HG02610 (cell line): Measurements from ENCODE around the gene RABL6.
"Not testable (repeated sequence)": the region's sequence is repeated elsewhere in the genome, so short reads cannot be mapped to it uniquely, and the experiment has no call there.

Experiments
- ATAC-seq: cut with Tn5 transposase; IDR thresholded peaks from one replicate; pipeline ENCODE4 v1.9.1; 2021; ENCODE audit warnings: mild to moderate bottlenecking, moderate library complexity; ENCODE audit not compliant: unreplicated experiment

Gene RABL6

DNA sequence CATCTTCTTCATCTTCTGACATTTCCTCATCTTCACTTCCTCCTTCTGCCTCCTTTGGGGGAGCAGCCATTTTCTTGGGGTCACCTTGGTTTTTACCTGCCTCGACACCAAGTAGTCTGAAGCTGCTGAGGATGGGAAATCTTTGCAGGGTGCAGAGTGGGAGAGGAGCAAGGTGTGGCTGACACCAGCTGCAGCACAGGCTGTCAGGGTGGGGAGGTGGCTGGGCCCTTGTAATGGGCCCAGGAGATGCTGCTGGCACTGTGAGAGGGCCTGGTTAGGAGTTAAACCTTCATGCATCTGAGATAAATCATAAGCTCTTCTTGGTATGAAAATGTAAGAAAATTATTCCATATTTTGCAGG lies 7.7 kb downstream of the RABL6 start:
- no peak for ATAC-seq

DNA sequence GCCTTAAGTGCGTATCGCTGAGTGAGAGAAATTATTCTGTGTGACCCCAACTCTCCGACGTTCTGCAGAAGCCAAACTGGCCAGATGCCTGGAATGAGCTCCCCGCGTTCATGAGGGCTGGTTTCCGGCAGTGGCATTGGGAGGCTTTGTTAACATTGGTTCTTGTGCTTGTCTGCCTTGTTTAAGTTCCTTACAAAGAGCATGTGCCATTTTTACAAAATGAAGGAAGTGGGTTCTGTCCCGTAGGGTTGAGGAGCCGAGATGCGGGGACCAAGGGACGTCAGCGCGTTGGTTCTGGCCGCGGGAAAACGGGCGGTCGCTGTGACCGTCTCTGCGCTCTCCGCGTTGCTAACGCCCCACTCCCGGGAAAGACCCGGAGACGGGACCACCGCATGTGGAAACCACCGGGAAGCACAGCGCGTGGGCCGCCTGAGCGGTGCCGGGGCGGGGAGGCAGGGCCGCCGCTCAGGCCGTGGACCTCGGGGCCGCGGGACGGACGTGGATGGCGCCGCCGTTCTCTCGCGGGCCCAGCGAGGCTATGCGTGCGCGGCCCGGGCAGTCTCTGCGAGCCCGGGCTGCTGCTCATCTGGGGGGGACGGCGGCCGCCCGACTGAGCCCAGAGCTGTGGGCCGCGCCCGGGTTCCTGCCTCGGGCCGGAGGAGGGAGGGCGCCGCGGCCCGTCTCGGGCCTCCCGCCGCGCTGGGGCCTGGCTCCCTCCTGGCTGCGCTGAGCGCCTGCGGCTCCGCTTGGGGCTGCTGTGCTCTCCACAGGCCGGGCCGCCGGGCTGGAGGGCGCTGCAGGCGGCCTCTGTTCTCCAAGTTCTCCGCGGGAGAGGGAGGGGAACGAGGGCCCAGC lies 13.4 kb downstream of the RABL6 start:
- ATAC-seq = no peak

DNA sequence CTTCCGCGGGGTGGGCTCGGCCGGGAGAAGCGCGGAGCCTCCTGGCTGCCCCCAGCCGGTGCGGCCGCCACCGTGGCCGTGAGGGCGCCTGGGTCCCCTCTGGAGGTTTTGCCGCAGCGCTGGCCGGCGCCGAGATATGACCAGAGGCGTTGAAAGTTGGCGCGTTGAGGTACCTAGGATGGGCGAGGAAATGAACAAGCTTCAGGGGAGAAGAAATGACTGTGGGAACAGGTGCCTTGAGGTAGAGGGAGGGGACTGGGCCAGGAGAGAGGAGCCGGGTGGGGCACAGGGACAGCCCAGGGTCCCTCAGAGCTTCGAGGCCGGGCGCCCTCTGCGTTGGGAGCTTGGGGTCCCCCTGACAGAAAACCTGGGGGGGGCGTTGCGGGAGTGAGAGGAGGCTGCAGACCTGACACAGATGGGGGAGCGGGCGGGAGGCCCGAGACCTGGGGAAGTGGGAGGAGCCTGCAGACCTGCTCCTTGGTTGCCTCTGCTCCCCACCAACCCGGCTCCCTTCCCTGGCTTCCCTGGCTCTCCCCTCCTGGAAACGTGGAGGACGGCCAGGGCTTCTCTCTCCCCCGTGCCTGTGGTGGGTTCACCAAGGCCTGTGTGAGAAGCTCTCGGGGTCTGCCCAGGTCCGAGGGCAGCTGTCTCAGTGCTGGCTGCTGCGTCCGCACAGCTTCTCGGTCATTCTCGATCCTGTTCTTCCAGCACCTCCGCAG lies 14.2 kb downstream of the RABL6 start:
- ATAC-seq = no peak

DNA sequence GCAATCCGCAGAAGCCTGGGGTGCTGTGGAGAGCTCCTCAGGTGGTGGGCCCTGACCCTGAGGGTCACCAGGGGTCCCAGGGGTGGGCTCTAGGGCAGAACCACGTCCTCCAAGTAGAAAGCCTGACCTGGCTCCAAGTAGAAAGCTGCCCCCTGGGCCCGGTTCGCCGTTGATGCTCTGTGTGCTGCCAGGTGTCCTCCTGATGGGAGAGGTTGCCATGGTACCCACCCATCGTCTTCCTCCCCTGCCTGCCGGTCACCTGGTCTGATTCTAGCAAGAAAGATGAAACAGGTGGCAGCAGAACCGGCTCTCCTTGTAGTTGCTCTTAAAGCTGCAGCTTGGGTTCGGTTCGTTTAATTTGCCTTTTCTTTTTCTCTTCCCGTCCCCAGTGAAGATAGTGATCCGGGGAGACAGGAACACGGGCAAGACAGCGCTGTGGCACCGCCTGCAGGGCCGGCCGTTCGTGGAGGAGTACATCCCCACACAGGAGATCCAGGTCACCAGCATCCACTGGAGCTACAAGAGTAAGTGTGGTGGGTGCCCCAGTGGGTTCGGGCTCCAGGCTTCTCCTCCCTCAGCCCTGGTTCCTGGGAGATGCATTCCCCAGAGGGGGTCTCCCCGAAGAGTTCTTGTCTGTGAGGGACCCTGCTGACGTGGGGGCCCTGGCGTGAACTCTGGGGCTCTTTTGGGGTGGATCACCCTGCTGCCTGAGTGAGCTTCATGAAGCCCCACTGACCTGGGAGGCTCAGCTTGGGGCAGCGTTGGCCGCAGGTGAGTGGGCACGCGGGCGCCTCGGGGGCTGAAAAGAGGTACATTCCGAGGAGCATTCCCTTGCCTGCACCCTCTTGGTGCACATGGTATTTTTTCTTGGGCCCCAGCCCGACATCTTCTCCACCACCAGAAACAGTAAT lies 15.6 kb downstream of the RABL6 start:
- ATAC-seq = no peak

DNA sequence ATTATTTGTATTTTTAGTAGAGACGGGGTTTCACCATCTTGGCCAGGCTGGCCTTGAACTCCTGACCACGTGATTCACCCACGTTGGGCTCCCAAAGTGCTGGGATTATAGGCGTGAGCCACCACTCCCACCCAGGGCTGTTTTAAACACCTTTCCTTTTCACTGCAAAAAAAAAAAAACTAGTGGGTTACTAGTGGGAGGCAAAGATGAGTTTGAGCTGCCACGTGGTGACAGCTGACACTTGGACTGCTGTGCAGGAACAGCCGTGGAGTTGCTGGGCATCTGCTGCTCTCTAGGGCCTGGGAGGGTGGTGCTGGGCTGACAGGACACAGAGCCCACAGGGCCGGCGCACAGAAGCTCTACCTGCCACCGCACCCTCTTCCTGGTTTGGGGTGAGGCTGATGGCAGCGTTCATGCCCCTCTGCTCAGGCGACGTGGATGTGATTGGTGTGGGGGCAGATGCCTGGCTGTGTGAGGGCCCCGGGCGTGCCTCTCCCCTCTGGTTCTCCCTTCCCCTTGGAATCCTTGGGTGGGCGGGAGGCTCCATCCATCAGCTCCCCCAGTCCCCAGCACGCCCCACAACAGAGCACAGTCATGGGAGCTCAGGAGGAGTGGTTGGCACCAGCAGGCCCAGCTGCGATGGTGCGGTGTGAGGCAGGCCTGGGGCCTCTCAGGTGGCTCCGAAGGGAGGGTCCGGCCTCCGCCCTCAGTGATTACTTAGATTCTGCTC lies 16.9 kb downstream of the RABL6 start:
- no peak for ATAC-seq

DNA sequence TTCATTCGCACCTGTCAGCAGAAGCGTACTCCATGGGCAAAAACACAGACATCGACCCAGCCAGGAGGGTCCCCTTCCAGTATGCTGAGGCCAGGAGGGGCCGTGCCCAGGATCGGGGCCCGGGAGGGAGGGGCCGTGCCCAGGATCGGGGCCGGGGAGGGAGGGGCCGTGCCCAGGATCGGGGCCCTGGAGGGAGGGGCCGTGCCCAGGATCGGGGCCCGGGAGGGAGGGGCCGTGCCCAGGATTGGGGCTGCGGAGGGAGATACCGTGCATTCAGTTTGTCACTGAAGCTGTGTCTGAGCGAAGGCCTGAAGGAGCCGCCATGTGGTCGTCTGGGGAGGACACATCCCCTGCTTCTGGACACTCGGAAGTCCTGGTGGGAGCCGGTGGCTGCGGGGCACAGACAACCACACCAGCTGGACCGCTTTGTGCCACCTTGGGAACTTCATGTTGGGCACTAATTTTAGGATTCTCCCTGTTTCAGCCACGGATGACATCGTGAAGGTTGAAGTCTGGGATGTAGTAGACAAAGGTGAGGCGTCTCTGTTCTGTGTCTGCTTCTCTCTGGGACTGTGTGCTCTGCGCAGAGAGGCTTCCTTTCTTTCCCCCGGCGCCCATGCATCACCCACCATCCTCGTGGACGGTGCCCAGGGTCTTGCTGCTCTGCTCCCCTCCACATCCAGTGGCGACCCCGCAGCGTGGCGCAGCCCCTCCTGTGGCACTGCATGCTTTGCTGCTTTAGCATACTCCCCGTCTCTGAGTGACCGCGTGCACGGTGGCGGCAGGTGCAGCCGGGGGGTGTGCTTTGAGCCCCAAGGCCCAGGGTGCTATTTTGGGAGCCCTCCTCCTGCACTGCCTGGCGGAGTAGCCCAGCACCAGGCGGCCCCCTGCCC lies 17.8 kb downstream of the RABL6 start:
- ATAC-seq = no peak

DNA sequence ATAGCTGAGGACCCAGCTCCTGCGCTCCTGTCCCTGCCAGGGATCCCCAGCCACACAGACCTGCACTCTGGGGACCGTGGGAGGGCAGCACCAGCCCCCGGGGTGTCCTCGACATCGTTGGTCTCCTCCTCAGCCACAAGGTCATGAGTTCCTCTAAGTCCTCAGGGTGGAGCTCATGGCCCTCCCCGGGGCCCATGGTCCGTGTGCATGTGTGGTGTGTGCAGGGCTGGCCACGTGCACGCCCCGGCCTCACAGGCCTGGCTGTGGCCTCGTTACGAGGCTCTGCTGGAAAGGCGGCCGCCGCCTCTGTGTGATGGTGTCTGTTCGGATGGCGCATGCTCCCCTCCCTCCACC lies 18.4 kb downstream of the RABL6 start:
- ATAC-seq = no peak

DNA sequence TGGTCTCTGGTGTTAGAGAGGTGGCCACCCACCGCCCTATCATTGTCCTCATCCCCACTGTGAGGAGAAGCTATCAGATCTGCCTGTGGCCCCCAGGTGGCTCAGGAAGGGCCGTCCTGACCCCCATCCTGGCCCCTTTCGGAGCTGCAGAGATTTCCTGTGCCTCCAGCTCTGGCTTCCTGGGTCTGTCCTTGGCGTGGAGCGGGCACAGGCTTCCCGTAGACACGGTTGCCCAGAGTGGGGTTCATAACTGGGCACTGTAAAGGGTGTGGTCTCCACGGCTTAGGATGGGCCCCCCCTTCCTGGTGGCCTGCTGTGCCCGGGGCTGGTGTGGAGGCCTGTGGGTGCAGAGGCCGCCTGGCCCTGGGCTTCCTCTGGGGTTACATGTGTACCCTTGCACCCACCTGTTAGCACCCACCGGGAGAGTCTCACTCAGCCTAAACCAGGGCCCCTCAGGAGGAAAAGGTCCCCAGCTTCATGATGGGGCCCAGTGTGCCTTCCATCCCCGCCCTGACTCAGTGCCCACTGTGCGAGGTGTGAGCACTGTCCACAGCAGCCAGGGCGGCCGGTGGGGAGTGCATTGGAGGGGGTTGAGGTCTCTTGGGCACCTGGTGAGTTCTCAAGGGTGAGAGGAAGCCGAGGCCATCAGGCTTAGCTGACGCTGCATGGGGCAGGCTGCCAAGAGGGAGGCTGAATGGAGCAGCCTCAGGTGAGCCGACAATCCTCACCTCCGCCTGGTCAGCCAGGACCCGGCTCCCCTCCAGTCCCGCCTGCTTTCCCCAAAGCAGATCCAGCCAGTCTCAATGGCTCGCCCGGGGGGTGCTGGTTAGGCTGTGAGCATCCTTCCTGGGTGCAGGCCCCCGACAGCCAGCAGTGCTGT lies 19.2 kb downstream of the RABL6 start:
- ATAC-seq = no peak

DNA sequence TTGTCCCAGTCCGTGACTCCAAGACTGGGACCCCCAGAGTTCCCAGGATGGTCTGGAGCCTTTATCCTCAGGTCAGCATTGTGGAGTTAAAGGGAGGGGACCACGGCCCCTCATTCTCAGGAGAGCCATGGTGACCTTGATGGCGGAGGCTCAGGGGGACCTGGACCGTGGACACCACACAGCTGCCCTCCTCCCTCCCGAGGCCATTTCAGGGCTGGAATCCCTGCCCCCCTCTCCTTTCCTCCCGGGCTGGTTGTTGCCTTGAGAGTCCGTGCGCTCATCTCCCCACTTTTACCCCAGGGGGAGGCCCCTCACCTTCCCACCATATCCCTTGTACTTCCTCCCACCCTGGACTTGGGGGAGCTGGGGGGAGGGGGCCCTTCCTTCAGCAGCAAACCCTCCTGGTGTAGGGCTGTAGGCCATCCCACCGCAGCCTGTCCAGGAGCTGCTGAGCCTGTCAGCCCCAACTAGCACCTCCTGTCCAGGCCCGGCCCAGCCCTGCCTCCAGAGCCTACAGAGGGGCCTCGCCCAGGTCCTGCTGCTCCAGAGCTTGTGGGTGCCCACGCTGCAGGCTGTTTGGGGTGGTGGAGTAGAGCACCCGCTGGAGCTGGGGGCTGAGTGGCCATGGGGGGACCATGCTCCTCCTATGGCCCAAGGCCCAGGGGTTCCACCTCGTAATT lies 20.2 kb downstream of the RABL6 start:
- no peak for ATAC-seq

DNA sequence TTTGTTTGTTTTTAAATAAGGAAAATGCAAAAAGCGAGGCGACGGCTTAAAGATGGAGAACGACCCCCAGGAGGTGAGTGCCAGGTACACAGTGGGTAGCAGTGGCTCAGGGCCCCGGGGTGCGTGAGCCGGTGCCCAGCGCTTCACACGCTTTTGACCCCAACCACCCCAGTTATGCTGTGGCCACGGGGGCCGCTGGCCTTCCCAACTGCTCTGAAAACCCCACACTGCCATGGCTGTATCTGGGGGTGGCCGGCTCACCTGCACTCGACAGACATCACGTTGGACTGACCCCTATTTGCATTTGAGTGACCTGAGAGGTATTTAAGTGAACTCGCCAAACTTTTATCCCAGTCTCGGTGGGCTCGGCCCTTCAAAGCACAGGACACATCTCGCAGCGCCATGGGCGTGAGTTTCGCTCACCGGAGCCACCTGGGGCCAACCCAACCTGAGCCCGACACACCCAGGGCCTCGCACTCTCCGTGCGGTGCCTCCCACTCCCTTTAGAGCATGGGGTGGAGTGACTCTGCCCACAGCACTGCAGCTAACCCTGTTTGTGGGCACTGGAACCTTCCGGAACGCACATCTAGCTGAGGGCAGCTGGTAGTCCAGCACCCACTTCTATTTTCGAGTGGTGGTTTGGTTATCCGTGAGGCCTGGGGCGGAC lies 20.9 kb downstream of the RABL6 start:
- no peak for ATAC-seq

DNA sequence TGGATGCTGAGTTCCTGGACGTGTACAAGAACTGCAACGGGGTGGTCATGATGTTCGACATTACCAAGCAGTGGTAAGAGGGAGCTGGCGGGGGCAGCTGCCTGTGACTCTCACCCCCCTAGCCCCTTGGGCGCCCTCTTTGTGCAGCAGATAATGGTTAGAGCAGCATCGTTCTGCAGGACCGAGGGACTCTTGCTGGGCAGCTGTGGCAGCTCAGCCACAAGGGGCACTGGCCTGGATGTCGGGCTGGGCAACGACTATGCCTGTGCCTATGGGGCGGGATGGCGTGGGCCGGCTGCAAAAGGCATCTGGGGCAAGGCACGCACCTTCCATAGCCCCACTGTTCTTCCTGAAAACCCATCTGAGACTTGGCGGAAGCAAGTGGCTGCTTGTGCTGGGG lies 21.7 kb downstream of the RABL6 start:
- no peak for ATAC-seq

DNA sequence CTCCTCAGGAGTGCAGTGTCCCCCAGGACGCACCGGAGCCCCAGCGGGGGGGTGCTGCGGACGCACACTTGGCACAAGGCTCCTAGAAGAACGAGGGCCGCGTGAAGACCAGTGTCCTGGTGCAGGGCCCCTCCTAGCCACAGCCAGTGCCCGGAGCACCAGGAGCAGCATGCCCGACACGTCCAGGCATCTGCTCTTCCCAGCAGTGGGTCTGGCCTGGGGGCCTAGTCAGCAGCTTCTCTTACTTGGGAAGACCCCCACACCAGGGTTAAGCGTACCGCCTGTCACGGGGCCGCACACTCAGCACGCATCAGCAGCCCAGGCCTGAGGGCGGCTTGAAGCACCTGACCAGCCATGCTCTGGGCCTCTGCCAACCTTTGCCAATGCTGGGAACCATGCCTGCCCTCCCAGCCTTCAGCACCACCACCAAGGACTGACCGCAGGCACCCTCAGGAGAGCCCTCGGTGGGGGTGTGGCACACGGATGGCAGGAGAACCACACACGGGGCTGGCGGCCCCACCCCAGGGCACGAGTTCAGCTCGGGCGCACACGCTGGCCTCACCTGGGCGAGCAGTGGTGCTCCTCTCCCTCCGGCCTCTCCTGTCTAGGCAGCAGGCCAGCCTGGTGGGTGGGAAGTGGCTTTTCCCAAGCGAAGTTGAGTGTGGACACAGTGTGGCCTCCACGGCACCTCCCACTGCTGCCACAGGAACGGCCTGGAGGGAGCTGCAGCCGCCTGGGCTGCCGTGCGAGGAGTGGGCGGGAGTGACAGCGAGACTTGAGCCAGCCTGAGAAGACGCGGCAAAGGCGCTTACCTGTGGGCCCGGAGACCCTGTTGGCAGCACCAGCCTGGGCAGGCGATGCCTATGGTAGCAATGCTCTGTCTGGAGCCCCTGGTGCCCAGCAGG lies 22.5 kb downstream of the RABL6 start:
- no peak for ATAC-seq

DNA sequence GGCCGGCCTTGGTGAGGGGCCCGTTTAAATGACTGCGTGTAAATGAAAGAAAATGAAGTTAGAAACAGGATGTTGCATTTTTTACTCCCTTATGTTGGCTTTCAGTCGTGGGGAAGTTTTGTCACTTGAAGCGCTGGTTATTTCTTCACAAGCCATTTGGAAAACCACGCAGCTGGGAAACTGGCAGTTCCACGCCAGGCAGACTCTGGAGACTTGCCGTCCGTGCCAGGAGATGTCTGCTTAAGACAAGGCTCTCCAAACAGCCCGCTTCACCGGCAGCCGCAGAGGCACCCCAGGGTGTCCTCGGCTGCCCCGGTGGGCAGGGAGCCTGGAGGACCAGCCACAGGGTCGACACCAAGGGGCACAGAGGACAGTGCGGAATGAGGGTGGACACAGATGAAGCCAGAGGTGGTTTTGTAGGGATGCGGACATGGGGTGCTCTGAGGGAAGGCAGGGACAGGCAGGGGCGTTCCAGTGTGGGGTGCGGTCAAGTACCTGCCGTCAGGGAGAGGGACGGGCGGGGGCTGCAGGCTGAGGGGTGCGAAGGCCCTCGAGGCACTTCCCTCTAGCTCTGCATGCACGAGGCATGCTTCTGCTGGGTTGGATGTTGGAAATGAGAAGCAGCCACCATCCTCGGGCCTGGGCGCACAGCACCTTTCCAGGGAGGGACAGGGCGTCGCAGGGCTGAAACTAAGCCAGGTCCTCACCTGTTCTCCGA lies 23.4 kb downstream of the RABL6 start:
- no peak for ATAC-seq

DNA sequence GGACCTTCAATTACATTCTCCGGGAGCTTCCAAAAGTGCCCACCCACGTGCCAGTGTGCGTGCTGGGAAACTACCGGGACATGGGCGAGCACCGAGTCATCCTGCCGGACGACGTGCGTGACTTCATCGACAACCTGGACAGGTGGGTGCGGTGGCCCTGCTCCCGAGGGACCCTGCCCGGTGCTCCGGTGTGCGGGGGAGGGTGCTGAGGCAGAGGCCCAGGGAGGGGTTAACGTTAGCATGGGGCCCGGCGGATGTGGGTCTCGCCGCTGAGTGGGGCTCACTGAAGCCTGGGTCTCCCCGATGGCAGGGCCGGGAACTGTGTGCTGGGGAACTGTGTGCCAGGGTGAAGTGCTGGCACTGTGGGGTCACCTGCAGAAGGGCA lies 24.0 kb downstream of the RABL6 start:
- ATAC-seq = no peak

DNA sequence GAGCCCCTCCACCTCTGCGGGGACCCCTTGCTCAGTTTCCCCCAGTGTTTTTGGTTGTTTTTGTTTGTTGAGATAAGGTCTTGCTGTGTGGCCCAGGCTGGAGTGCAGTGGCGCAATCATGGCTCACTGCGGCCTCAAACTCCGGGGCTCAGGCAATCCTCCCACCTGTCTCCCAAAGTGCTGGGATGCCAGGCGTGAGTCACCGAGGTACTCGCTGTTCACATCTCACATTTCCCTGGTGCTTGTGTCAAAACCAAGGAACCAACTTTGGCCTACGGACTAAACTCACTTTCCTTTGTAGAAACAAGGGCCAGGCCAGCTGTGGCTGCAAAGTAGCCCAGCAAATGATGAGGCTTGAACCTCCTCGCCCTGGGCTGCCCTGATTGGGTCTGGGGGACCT lies 24.8 kb downstream of the RABL6 start:
- ATAC-seq = no peak

DNA sequence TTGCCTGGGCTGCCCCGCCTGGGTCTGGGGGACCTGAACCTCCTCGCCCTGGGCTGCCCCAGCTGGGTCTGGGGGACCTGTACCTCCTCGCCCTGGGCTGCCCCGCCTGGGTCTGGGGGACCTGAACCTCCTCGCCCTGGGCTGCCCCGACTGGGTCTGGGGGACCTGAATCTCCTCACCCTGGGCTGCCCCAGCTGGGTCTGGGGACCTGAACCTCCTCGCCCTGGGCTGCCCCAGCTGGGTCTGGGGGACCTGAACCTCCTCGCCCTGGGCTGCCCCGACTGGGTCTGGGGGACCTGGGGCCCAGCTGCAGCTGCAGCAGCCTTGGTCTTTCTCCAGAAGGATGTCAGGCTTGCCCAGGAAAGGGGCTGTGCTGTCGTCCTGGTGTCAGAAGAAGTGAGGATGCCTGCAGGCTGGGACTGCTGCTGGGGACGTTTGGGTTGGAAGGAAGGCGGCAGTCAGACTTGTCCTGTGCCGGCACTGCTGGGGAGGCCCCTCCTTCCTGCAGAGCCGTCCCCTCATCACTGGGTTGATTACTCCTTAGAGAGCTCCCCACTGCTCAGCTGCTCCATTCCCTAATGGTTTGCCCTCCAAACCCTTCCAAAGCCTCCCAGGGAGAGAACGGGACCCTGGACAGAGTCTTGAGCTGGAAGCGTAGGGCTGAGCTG lies 25.8 kb downstream of the RABL6 start:
- not testable (repeated sequence) for ATAC-seq
